22Rv1 (cell line): ENCODE measurements around the gene BOC.

Experiments used
- H3K27ac ChIP-seq: fragments of 450-650 bp; 2 replicates; pipeline ENCODE4 v1.5.1; 2017
- ZFX ChIP-seq: fragments of 450-650 bp; IDR thresholded peaks from 2 replicates; pipeline ENCODE4 v1.6.1; 2017; ENCODE audit warnings: antibody characterized with exemption, borderline replicate concordance
- TF ChIP-seq, protein P1 (sequence below): fragments of 450-650 bp; IDR thresholded peaks from 2 replicates; pipeline ENCODE4 v1.5.1; 2017; ENCODE audit warnings: mild to moderate bottlenecking

The BOC gene

DNA sequence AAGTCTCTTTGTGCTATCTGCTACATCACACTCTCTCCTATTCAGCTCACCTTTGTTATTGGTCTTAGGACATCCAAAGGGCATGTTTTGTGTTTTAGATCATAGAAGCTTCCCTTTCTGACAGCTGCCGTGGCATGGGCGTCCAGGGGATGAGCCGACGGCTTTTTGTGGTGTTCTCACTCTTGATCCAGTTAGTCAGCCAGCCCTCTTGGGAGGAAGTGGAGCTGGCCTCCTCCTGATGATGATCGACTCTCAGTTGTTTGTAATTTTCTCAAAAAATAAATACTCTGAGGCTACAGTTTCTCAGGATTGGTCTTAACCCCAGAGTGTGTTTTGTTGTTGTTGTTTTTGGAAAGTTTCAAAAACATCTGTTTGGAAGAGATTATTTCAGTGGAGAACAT lies 34.4 kb downstream of the BOC start:
- no peak overlapping the region for H3K27ac ChIP-seq
- TF ChIP-seq, protein P1, sequence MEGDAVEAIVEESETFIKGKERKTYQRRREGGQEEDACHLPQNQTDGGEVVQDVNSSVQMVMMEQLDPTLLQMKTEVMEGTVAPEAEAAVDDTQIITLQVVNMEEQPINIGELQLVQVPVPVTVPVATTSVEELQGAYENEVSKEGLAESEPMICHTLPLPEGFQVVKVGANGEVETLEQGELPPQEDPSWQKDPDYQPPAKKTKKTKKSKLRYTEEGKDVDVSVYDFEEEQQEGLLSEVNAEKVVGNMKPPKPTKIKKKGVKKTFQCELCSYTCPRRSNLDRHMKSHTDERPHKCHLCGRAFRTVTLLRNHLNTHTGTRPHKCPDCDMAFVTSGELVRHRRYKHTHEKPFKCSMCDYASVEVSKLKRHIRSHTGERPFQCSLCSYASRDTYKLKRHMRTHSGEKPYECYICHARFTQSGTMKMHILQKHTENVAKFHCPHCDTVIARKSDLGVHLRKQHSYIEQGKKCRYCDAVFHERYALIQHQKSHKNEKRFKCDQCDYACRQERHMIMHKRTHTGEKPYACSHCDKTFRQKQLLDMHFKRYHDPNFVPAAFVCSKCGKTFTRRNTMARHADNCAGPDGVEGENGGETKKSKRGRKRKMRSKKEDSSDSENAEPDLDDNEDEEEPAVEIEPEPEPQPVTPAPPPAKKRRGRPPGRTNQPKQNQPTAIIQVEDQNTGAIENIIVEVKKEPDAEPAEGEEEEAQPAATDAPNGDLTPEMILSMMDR, result no peak
- no peak for TF ChIP-seq ZFX

DNA sequence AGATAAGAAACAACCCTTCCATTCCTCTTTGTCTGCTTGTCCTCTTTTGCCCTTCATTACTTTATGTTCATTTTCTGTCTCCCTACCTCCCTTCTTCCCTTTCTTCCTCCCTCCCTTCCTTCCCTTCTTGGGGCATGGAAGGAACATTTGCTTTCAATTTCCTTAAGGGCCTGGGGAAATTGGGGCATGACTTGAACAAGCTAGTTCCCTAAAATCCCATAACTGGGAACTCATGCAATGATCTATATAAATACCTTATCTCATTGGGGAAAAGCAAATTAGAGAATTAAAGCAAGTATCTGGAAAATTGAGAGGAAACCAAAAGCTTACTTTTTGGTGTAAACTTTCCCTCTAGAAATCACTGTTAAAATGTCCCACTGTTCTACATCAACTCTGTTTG lies 35.7 kb downstream of the BOC start:
- TF ChIP-seq, protein P1, result no peak
- TF ChIP-seq ZFX, result no peak
- H3K27ac ChIP-seq, result no peak overlapping the region

DNA sequence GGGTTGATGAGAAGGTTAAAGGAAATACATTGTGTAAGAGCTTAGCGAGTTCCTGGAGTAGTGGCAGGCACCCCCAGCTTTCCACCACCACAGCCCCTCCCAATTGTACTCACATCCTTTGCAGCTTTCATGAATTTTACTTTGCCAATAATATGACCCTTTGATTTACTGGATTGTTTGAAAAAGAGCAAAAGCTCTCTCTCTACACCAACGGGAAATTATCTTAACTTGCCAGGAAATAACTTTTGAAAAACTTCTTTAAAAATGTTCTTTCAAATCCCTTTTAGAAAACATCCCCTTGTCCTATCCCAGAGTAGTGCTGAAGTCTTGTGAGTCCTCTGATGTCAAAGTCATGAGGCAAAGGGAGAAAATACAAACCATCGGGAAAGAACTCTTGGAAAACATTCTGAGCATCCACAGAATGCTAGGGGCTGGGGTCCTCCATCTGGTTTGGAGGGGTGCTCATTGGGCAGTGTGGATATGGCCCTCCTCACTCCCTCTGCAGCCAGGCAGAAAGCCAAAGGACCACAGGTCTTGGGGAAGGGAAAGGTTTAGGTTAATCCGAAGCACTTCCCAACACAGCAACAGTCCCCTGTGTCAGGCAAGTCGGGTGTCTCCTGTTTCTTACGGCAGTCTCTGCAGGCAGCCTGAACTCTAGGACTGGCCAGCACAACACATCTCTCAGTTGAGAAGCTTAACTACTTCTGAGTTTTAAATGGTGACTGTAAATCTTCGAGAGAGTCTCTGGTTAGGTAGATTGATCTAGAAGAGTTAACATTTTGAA lies 36.5 kb downstream of the BOC start:
- TF ChIP-seq, protein P1, result no peak
- no peak for TF ChIP-seq ZFX
- no peak overlapping the region for H3K27ac ChIP-seq

DNA sequence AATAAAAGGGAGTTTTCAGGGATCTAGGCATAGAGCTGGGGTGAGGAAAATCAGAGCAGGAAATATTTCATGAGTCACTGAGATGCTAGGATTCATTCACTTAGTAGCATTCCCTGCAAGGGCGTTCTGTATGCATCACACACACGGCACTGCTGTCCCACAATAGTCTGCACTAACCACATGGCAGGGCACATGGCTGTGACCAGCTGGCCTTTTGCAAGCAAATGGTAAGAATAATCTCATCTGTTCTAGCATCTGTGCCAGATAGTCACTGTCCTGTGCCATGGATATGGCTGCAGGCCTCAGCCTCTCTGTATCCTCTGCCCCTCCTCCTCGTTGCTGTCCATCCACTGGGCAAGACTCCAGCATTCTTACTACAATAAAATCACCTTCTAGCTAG lies 37.8 kb downstream of the BOC start:
- no peak overlapping the region for H3K27ac ChIP-seq
- no peak for TF ChIP-seq ZFX
- TF ChIP-seq, protein P1, result no peak

DNA sequence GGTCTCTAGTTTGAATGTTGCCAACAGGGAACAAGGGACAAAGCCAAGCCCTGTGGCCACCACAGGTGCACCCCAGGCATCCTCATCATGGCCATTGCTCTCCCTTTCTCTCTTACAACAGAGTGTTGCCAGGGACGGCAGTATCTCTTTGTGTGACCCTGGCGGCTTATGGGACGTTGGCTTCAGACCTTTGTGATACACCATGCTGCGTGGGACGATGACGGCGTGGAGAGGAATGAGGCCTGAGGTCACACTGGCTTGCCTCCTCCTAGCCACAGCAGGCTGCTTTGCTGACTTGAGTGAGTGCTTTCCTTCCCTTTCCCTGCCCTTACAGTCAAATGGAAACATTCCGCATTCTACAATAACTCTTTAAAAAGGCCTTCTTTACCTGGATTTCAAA lies 38.2 kb downstream of the BOC start:
- no peak overlapping the region for H3K27ac ChIP-seq

DNA sequence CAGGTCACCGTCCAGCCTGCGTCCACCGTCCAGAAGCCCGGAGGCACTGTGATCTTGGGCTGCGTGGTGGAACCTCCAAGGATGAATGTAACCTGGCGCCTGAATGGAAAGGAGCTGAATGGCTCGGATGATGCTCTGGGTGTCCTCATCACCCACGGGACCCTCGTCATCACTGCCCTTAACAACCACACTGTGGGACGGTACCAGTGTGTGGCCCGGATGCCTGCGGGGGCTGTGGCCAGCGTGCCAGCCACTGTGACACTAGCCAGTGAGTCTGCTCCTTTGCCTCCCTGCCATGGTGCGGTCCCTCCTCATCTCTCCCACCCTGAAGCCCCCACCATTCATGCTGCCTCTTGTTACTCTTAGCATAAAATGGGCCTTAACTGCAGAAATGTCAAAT lies 39.2 kb downstream of the BOC start:
- no peak overlapping the region for H3K27ac ChIP-seq
- no peak for TF ChIP-seq ZFX
- TF ChIP-seq, protein P1, result no peak

More for the DNA sequence above, 38.2 kb downstream of the BOC start:
- no peak for TF ChIP-seq ZFX
- TF ChIP-seq, protein P1, result no peak

DNA sequence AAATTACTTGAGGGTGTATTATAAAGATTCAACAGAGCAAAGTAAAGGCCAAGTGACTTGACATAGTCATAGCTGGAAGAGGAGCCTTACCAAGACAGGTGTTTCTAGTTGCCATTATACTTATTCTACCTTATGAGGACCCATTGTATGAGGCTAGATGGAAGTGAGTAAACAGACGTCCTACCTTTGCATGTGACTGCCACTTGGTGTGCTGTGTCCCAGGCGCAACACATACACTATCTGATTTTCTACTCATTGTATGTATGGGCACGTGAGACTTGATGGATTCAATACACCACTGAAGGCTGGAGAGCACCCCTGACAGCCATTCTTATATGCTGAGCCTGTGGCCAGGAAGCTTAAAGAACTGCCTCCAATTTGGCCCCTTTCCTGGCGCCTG lies 40.5 kb downstream of the BOC start:
- no peak for TF ChIP-seq ZFX
- TF ChIP-seq, protein P1, result peak; percentile 26
- no peak overlapping the region for H3K27ac ChIP-seq
